Activated naive CD4-positive, alpha-beta T cell treated with anti-CD3 and anti-CD28 coated beads for 36 hours (primary cell): Measurements from ENCODE around the gene ASB6. TPM values are rescaled to one million over a fixed set of nuclear protein-coding genes. Genes with fewer than 3 reads are reported as not detected.

Experiments used
- CTCF ChIA-PET: fragments of 350-600 bp; sonication (Branson Sonifier 250); formaldehyde crosslinking; loops from one replicate; lab custom pipeline; 2021; ENCODE audit warnings: antibody characterized with exemption; lab: Charles Lee
- DNase-seq: peaks from one replicate; pipeline ENCODE4 v3.0.0-alpha.2; 2020
- H3K27ac Mint-ChIP-seq: one replicate; pipeline ENCODE4 v1.8.0; 2021; ENCODE audit warnings: mild to moderate bottlenecking, mixed read lengths
- H3K27me3 Mint-ChIP-seq: one replicate; pipeline ENCODE4 v1.8.0; 2021; ENCODE audit warnings: low read depth, mixed read lengths
- H3K36me3 Mint-ChIP-seq: one replicate; pipeline ENCODE4 v1.8.0; 2021; ENCODE audit warnings: low read depth, mixed read lengths
- H3K4me1 Mint-ChIP-seq: one replicate; pipeline ENCODE4 v1.8.0; 2021; ENCODE audit warnings: low read depth, mixed read lengths
- H3K4me3 Mint-ChIP-seq: one replicate; pipeline ENCODE4 v1.8.0; 2021; ENCODE audit warnings: mild to moderate bottlenecking, moderate library complexity, mixed read lengths
- H3K9me3 Mint-ChIP-seq: one replicate; pipeline ENCODE4 v1.8.0; 2021; ENCODE audit warnings: mixed read lengths
- intact Hi-C: fragments of 100-400 bp; cut with micrococcal nuclease; formaldehyde crosslinking; loops from one replicate; pipeline ENCODE4 v1.15.1; 2023
- total RNA-seq, 2 experiments: library from RNA; stranded (reverse); gene quantifications; one replicate each; pipeline ENCODE4 v1.2.3, GENCODE V29; 2021

The ASB6 gene, protein sequence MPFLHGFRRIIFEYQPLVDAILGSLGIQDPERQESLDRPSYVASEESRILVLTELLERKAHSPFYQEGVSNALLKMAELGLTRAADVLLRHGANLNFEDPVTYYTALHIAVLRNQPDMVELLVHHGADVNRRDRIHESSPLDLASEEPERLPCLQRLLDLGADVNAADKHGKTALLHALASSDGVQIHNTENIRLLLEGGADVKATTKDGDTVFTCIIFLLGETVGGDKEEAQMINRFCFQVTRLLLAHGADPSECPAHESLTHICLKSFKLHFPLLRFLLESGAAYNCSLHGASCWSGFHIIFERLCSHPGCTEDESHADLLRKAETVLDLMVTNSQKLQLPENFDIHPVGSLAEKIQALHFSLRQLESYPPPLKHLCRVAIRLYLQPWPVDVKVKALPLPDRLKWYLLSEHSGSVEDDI
- 10 to 100 TPM; 13.0 to 13.8 TPM for total RNA-seq

DNA sequence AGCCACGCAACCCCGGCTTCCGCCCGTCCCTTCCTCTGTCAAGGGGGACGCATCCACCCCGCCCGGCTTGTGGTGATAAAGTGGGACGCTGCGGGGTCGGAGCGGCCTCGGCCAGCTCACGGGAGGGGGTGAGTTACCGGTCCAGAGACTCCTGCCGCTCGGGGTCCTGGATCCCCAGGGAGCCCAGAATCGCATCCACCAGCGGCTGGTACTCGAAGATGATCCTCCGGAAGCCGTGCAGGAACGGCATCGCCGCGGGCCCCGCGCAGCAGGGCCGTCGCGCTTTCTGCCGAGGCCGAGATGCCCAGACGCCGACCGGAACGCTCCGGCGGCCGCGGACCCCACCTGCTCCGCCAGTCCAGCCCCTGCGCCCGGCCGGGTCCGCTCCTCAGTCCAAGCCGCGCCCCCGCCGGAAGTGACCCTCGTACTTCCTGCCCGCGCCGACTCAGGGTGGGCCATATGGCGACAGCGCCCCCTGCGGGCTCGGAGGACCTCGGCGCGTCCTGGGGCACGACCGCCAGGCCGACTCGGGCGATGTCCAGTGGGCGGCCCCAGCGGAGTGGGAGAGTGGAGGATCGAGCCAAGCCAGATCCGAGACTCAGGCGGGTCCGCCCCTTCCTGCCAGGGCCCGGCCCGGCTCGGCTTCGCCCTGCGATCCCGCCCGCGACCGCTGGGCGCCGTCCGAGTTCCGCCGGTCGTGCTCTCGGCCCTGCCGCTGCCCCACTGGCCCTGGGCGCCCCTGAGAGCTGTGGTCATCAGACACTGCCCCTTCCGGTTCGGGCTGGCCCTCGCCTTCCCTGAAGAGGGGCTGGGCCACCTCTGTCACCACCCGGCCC is at the start of gene ASB6:
ASB6 (minus strand) TSS at position 402 of the 836 bp plus-strand sequence; CDS start at position 250, 152 bp downstream.
- no peaks in the 10 kb centered on the region for H3K9me3 Mint-ChIP-seq

DNA sequence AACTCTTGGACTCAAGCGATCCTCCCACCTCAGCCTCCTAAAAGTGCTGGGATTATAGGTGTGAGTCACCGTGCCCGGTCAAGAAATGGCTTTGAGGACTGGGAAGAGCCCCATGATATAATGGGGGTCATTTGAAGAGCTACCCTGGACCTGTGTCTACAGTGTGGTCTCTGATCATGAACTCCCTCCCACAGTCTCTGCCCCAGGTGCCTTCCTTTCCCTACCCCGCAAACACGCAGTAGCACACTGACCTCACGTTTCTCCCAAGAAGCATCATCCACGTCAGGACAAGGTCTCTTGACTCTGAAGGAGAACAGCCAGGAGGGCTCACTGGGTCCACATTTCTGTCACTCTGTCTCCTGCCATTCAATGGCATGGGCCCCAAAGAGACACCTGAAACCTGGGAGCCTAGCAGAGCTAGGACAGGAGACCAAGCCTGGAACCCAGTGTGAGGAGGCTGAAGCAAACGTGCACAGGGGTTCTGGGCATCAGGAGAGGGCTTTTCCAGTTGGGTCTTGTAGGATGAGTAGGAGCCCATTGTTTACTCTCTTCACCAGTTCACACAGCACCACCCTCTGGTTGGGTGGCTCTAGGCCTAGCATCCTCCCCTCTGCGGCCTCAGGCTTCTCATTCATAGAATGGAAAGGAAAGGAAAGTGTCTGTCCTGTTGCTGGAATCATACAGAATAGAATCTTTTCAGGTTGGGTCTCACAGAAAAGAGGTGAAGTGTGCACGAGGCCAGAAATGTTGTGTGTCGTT is 46.5 kb upstream of the ASB6 start:
- no peaks in the 10 kb centered on the region for H3K27me3 Mint-ChIP-seq
- no peak overlapping the region for H3K4me3 Mint-ChIP-seq
- intact Hi-C loops = no loop called here
- H3K27ac Mint-ChIP-seq = no peak overlapping the region
- no peaks in the 10 kb centered on the region for H3K4me1 Mint-ChIP-seq
- H3K9me3 Mint-ChIP-seq = peaks cover 2% of the 10 kb centered on the region
- DNase-seq = no peak
- no peaks in the 10 kb centered on the region for H3K36me3 Mint-ChIP-seq
- CTCF ChIA-PET = no interaction called here

More for the DNA sequence above, at the start of gene ASB6:
- peaks cover 19% of the 10 kb centered on the region for H3K4me1 Mint-ChIP-seq
- peak within 1 kb of the TSS; percentile 78 for H3K4me3 Mint-ChIP-seq
- DNase-seq = peak; percentile 92
- CTCF ChIA-PET = interaction anchor here (0.5 to 2.4 kb wide), 8 partner anchors 8 to 155 kb away, joined by 3 to 15 read pairs (median 4); no protein-coding TSS in a partner anchor
- intact Hi-C loops = loop anchor here (1.0 to 2.0 kb wide), 4 partner anchors 16 to 148 kb away; partner anchors contain the start of gene NTMT1
- H3K27me3 Mint-ChIP-seq = no peaks in the 10 kb centered on the region
- H3K36me3 Mint-ChIP-seq = peaks cover 4% of the 10 kb centered on the region
- H3K27ac Mint-ChIP-seq = peak within 1 kb of the TSS; percentile 83

DNA sequence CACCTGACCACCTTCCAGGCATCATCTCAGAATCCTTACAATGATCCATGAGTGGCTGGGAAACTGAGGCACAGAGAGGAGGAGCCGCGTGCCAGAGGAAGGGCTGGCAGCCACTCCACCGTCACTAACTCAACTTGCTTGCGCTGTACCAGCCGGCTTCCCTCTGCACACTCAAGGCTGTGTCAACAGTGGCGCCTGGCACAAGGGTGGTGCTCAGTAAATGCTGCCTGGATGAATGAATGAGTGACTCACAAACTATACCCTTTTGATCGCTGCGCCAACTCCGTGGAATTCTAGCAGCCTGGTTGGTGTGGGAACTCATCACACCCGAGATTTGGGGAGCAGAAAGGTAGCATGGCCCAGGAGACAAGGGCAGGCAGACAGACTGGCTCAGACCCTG is 45.4 kb upstream of the ASB6 start:
- intact Hi-C loops = no loop called here
- H3K27me3 Mint-ChIP-seq = no peaks in the 10 kb centered on the region
- no peaks in the 10 kb centered on the region for H3K4me1 Mint-ChIP-seq
- CTCF ChIA-PET = no interaction called here
- no peaks in the 10 kb centered on the region for H3K9me3 Mint-ChIP-seq
- H3K4me3 Mint-ChIP-seq = no peak overlapping the region
- no peak for DNase-seq
- no peak overlapping the region for H3K27ac Mint-ChIP-seq
- no peaks in the 10 kb centered on the region for H3K36me3 Mint-ChIP-seq

DNA sequence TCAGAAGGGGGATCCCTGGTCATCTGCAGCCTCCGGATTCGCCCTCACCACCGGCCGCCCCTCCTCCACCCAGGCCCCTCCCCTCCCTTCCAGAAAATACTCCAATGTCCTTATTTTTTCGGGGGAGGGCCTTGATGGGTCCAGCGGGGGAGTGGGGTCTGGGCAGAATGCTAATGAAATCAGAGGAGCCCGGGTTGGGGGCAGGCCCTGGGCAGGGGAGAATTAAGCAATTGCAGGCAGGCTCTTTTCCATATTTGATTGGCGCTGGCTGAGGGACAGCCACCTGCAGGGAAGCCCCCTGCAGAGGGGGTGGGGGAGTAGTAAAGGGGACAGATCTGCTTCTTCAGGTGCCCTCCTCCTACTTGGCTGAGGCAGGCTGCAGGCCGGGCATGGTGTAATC is 44.8 kb upstream of the ASB6 start:
- intact Hi-C loops = no loop called here
- H3K9me3 Mint-ChIP-seq = no peaks in the 10 kb centered on the region
- no peak overlapping the region for H3K27ac Mint-ChIP-seq
- no peaks in the 10 kb centered on the region for H3K36me3 Mint-ChIP-seq
- no peaks in the 10 kb centered on the region for H3K4me1 Mint-ChIP-seq
- CTCF ChIA-PET = no interaction called here
- H3K4me3 Mint-ChIP-seq = no peak overlapping the region
- no peak for DNase-seq
- no peaks in the 10 kb centered on the region for H3K27me3 Mint-ChIP-seq

DNA sequence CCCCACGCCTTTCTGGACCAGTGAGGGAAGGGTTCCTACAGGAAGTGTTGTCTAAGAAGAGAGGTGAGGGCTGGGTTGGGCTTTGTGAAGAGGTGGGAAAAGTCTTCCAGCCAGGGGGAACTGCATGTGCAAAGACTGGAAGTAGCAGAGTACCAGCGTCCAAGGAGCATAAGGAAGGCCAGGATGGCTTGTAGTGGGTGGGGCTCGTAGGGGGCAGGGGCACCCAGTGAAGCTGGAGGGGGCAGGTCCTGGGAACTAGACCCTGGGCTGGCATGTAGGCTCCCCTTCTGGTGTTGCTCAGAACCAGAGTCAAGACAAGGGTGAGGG is 43.9 kb upstream of the ASB6 start:
- DNase-seq = no peak
- Mint-ChIP-seq H3K27me3 (no peaks in the 10 kb centered on the region), H3K36me3 (no peaks in the 10 kb centered on the region), H3K9me3 (no peaks in the 10 kb centered on the region), H3K4me1 (no peaks in the 10 kb centered on the region), H3K27ac (no peak overlapping the region), H3K4me3 (no peak overlapping the region)
- CTCF ChIA-PET = no interaction called here
- intact Hi-C loops = no loop called here

DNA sequence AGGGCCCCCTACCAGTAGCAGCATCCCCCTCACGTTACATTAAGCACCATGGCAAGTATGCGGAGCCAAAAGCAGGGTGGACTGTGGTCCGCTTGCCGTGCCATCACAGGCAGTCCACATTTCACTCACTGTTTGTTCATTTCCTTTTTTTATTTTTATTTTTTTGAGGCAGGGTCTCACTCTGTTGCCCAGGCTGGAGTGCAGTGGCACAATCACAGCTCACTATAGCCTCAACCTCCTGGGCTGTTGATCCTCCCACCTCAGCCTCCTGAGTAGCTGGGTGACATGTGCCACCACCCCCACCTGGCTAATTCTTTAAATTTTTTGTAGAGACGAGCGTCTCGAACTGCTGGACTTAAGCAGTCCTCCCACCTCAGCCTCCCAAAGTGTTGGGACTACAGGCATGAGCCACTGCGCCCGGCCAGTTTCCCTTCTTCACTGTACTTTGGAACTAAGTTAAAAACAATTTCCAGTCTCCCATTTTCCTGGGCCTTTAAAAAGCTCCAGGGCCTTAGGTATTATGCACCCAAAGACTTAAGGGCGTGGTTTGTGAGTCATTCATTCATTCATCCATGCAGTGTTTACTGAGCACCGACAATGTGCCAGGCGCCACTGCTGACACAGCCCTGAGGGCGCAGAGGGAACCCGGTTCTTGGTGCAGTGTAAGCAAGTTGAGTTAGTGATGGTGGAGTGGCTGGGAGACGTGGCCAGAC is 43.4 kb upstream of the ASB6 start:
- H3K36me3 Mint-ChIP-seq = no peaks in the 10 kb centered on the region
- H3K9me3 Mint-ChIP-seq = no peaks in the 10 kb centered on the region
- H3K27me3 Mint-ChIP-seq = peaks cover 2% of the 10 kb centered on the region
- no peak overlapping the region for H3K27ac Mint-ChIP-seq
- CTCF ChIA-PET = no interaction called here
- no peak for DNase-seq
- intact Hi-C loops = no loop called here
- no peaks in the 10 kb centered on the region for H3K4me1 Mint-ChIP-seq
- H3K4me3 Mint-ChIP-seq = no peak overlapping the region

DNA sequence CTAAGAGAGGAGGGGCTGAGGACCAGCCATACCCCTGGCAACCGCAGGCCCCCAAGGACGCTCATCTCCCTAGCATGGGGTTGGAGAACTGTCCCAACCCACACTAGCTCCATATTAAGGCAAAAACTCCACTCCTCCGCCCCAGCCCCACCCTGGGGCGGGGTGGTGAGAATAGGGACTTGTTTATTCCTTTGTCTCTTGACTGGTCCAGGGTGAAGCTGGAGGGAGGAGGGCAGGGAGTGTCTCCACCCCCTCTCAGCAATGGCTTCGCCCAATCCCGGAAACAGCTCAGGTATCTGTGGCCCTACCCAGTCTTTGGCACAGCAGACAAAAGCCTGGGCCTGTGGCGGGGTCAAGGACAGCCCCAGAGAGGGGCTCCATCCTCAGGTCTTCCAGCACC is 40.4 kb upstream of the ASB6 start:
- CTCF ChIA-PET = no interaction called here
- intact Hi-C loops = no loop called here
- no peaks in the 10 kb centered on the region for H3K36me3 Mint-ChIP-seq

DNA sequence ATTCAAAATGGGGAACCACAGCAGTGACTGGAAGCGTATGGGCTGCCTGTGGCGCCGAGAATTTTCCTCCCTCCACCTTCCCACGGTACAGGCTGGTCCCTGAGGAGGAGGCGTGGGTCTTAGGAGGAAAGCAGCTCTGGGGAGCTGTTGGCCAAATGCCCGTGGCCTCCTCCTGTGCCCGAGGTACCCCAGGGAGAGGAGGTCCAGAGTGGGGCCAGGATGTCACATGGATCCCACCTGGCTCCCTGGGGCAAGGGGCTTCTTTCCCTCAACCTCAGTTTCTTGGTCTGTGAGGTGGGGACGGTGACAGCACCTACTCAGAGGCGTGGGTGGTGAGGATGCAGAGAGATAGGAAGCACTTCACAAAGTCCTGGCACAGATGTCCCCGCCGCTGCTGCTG is 40.0 kb upstream of the ASB6 start:
- CTCF ChIA-PET = no interaction called here
- Mint-ChIP-seq H3K4me1 (no peaks in the 10 kb centered on the region), H3K4me3 (no peak overlapping the region), H3K27ac (no peak overlapping the region), H3K9me3 (no peaks in the 10 kb centered on the region), H3K36me3 (no peaks in the 10 kb centered on the region), H3K27me3 (peaks cover 5% of the 10 kb centered on the region)
- DNase-seq = no peak
- intact Hi-C loops = no loop called here

More for the DNA sequence above, 40.4 kb upstream of the ASB6 start:
- no peak overlapping the region for H3K27ac Mint-ChIP-seq
- H3K4me1 Mint-ChIP-seq = no peaks in the 10 kb centered on the region
- no peaks in the 10 kb centered on the region for H3K9me3 Mint-ChIP-seq
- peaks cover 5% of the 10 kb centered on the region for H3K27me3 Mint-ChIP-seq
- H3K4me3 Mint-ChIP-seq = no peak overlapping the region
- DNase-seq = no peak

DNA sequence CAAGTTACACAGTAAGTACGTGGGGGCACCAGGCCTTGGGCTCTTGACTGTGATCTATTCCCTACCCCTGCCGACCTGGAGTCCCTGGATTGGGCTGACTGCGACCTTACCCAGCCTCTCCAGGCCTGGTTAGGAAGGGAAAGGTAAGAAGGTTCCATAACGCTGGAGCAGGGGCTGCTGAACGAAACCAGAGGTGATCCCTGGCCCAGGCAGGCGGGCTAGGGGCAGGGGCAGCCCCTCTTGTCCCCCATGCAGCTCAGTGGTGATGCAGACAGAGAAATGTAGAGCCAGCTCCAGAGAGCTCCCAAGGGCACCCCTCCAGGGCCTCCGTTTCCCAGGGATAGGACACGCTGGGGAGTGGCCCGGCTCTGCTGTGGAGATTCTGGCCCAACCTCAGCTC is 37.6 kb upstream of the ASB6 start:
- no peak for DNase-seq
- no peak overlapping the region for H3K27ac Mint-ChIP-seq
- no peaks in the 10 kb centered on the region for H3K9me3 Mint-ChIP-seq
- peaks cover 5% of the 10 kb centered on the region for H3K27me3 Mint-ChIP-seq
- no peaks in the 10 kb centered on the region for H3K36me3 Mint-ChIP-seq
- intact Hi-C loops = no loop called here
- CTCF ChIA-PET = no interaction called here
- no peaks in the 10 kb centered on the region for H3K4me1 Mint-ChIP-seq
- no peak overlapping the region for H3K4me3 Mint-ChIP-seq

DNA sequence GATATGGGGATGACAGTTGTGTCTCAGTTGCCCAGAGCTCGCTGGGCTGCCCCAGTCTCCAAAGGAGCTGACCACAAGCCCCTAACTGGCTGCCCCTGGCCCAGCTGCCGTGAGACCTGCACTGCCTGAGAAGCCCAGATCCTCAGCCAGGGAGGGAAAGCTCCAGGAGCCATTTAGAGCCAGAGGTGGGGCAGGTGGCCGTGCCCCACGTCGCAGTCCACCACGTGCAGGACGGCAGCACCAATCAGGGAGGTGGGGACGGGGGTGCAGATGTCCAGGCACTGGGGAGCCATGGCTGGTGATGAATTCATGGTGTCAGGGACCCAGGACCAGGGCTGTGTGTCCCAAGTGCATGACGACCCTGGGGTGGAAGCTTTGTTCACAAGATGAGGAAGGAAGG is 36.9 kb upstream of the ASB6 start:
- H3K27ac Mint-ChIP-seq = no peak overlapping the region

DNA sequence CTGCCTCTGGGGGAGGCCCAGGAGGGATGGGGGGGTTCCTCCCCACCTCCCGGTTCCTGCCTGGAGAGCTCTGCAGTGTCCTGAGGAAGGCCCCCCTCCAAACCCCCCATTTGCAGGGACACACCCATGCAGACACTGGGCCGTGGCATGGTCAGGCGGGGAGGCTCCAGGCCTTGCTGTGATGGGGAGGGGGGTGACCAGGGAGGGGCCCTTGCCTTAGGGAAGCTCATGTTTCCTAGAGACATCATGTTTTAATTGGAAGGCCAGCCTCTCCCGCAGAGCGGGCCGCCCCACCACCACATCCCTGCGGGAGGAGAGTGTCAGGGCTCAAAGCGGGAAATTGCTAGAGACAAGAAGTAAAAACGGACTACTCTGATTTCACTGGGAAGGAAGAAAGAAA is 35.5 kb upstream of the ASB6 start:
- CTCF ChIA-PET = no interaction called here
- intact Hi-C loops = no loop called here
- Mint-ChIP-seq H3K36me3 (no peaks in the 10 kb centered on the region), H3K4me1 (no peaks in the 10 kb centered on the region), H3K9me3 (no peaks in the 10 kb centered on the region), H3K4me3 (no peak overlapping the region), H3K27me3 (peaks cover 5% of the 10 kb centered on the region), H3K27ac (no peak overlapping the region)
- DNase-seq = no peak

More for the DNA sequence above, 36.9 kb upstream of the ASB6 start:
- no peak overlapping the region for H3K4me3 Mint-ChIP-seq
- intact Hi-C loops = no loop called here
- no peak for DNase-seq
- CTCF ChIA-PET = no interaction called here
- peaks cover 5% of the 10 kb centered on the region for H3K27me3 Mint-ChIP-seq
- H3K9me3 Mint-ChIP-seq = no peaks in the 10 kb centered on the region
- no peaks in the 10 kb centered on the region for H3K36me3 Mint-ChIP-seq
- no peaks in the 10 kb centered on the region for H3K4me1 Mint-ChIP-seq

DNA sequence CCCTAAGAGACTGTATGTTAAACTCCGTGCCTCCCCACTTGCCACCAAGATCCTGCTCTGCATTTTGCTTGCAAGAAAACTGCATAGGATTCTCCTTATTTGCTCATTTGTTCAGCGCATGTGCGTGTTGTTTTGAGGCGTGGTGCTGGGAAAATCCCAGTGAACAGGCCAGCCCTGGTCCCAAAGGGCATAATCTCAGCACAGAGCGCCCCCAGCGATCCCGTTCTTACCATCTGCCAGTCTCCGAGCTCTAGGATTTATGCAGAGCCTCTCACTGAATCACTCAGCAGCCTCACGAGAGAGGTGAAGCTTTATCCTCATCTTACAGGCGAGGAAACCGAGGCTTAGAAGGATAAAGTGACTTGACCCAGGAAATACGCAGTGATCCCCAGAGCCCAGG is 35.0 kb upstream of the ASB6 start:
- no peaks in the 10 kb centered on the region for H3K4me1 Mint-ChIP-seq
- CTCF ChIA-PET = no interaction called here
- intact Hi-C loops = no loop called here
- no peaks in the 10 kb centered on the region for H3K9me3 Mint-ChIP-seq
- H3K27ac Mint-ChIP-seq = no peak overlapping the region
- no peak for DNase-seq
- H3K4me3 Mint-ChIP-seq = no peak overlapping the region
- H3K27me3 Mint-ChIP-seq = peaks cover 5% of the 10 kb centered on the region
- H3K36me3 Mint-ChIP-seq = no peaks in the 10 kb centered on the region
